MG63 (cell line): ENCODE measurements around the gene ITK. TPM values are rescaled to one million over a fixed set of nuclear protein-coding genes. Genes with fewer than 3 reads are reported as not detected.
"Not testable (repeated sequence)": the region's sequence is repeated elsewhere in the genome, so short reads cannot be mapped to it uniquely, and the experiment has no call there.

ENCODE experiments used
- DNase-seq: peaks from one replicate; pipeline ENCODE4 v3.0.0-alpha.2; 2020
- H3K27me3 ChIP-seq: fragments of 250-450 bp; sonication (Bioruptor Pico); 2 replicates; pipeline ENCODE4 v1.5.1; 2020; ENCODE audit warnings: mild to moderate bottlenecking, moderate library complexity
- H3K36me3 ChIP-seq: fragments of 250-450 bp; sonication (Bioruptor Pico); 2 replicates; pipeline ENCODE4 v1.5.1; 2020; ENCODE audit warnings: mild to moderate bottlenecking, moderate library complexity
- H3K4me3 ChIP-seq: fragments of 250-450 bp; sonication (Bioruptor Pico); 2 replicates; pipeline ENCODE4 v1.5.1; 2020; ENCODE audit warnings: mild to moderate bottlenecking, moderate library complexity
- H3K9me3 ChIP-seq: fragments of 250-450 bp; sonication (Bioruptor Pico); 2 replicates; pipeline ENCODE4 v1.5.1; 2020; ENCODE audit warnings: mild to moderate bottlenecking, moderate library complexity
- total RNA-seq: library from RNA; depleted of rRNA; stranded (reverse); fragments of >200 nt; shearing (Covaris generic); gene quantifications from 2 replicates; pipeline ENCODE4 v1.2.3, GENCODE V29; 2014; ENCODE audit warnings: low replicate concordance

ITK gene
- total RNA-seq, 1 experiment from 2014 or later = not detected

DNA sequence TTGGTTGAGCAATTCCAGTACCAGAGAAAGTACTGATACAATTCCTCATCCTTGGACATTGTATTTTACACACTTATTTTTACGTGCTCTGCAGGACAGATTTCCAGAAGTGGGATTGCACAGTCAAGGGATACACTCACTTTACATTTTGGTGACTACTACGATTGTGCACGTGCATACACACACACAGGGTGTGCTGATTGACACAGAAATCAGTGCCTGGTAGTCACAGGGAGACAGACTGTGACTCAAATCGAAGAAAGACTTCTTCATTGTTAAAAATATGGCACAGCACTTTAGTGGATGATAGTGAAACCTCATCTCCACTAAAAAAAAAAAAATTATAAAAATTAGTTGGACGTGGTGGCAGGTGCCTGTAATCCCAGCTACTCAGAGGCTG is 16.1 kb upstream of the ITK start:
- Histone ChIP-seq H3K4me3 (no peak overlapping the region), H3K36me3 (no peaks in the 10 kb centered on the region), H3K9me3 (no peaks in the 10 kb centered on the region), H3K27me3 (peaks cover 7% of the 10 kb centered on the region; the same call in 1 of the 2 replicates)
- DNase-seq = no peak

DNA sequence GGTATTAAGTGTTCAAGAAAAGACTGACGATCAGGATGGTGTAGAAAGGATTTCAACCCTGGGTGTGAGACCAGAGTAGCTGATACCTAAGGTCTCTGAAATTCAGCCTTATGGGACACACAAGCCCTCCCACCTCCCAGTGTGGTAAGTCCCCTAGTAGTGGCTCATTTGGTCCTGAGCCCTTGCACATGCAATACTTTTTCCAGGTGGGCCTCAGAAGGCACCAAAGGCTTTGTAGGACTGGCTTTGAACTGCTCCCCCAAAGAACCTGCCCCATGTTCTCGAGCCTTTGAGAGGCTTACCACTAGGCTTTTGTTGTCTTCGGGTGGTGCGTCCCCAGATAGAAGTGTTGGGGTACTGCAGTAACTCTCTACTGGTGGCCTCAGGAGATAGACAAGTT is 15.4 kb upstream of the ITK start:
- H3K27me3 ChIP-seq = peaks cover 7% of the 10 kb centered on the region; the same call in 1 of the 2 replicates
- no peaks in the 10 kb centered on the region for H3K36me3 ChIP-seq
- H3K9me3 ChIP-seq = no peaks in the 10 kb centered on the region
- DNase-seq = no peak
- H3K4me3 ChIP-seq = no peak overlapping the region

- Histone ChIP-seq H3K27me3 (peaks cover 7% of the 10 kb centered on the region; the same call in 1 of the 2 replicates), H3K36me3 (no peaks in the 10 kb centered on the region), H3K4me3 (no peak overlapping the region), H3K9me3 (no peaks in the 10 kb centered on the region)
- DNase-seq = no peak
These were observed 15.0 kb upstream of the ITK start for GRCh38 chr5:157165668-157166067.

DNA sequence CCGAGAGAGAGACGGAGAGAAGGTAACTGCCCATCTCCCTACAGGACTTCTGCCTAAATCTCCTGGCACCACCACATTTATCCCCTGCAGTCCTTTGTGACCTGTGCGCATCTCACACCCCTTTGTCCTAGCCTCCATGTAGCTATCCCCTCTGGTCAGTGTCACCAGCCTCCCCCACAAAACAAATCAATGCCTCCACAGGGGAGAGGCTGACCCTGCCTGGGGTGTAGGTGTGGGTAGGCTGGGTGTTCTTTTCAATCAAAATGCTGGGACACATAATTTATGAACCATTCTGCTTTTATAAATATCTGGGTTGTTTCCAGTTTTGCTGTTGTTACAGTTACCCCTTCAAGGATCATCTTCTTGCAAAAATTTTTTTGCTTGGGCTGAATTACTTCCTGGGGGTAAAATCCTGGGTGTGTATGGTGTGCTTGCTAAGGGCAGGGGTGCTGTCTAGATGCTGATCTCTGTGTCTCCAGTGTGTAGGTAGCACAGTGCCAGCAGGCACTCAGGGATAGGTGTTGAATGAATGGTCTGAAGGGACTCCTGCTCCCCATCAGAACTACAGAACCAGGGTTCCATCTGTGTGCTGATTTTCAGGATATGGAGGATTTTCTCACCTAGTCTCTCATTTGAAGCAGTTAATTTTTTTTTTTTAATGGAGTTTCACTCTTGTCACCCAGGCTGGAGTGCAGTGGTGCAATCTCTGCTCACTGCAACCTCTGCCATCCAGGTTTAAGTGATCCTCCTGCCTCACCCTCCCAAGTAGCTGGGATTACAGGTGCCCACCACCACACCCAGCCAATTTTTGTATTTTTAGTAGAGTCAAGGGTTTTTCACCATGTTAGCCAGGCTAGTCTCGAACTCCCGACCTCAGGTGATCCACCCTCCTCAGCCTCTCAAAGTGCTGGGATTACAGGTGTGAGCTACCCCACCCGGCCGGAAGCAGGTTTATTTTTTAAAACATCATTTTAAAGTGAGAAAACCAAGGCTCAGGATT is 14.1 kb upstream of the ITK start, which contains the start of gene GARIN3:
GARIN3 (minus strand) TSS at position 51 of the 1,000 bp plus-strand sequence. CDS start 96 bp downstream, outside the sequence.
- H3K36me3 ChIP-seq = no peaks in the 10 kb centered on the region
- no peak for DNase-seq
- H3K27me3 ChIP-seq = peaks cover 7% of the 10 kb centered on the region; the same call in 1 of the 2 replicates
- H3K9me3 ChIP-seq = no peaks in the 10 kb centered on the region
- no peak within 1 kb of the TSS for H3K4me3 ChIP-seq

DNA sequence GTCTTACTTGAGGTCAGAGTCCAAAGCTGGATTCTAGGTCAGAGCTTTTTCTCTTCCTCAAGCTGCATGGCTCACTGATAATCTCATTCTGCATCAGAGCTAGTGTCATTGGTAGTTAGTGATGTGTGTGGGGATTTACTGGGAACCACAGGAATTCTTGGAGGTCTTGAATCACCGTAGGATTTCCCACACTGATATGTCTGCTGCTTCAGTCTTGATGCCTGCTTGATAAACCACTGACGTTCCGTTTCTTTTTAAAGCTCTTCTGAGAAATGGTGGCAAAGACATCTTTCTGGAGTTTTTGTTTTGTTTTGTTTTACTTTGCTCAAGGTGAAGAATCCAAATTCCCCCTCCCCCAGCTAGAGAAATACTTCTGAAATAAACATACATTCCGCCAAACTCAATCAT is 13.4 kb upstream of the ITK start:
- DNase-seq = no peak
- H3K27me3 ChIP-seq = peaks cover 7% of the 10 kb centered on the region; the same call in 1 of the 2 replicates
- no peaks in the 10 kb centered on the region for H3K36me3 ChIP-seq
- H3K9me3 ChIP-seq = no peaks in the 10 kb centered on the region
- no peak overlapping the region for H3K4me3 ChIP-seq

DNA sequence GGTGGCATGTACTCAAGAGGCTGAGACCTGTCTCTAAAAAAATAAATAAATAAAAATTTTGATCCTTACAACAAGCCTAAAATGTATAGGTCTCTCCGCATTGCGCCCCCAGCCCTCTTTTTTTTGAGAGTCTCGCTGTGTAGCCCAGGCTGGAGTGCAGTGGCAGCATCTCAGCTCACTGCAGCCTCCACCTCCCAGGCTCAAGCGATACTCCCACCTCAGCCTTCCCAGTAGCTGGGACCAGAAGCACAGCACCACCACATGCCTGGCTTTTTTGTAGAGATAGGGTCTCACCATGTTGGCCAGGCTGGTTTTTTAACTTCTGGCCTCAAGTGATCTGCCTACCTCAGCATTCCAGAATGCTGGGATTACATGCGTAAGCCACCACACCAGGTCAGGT is 12.4 kb upstream of the ITK start:
- no peak for DNase-seq
- peaks cover 7% of the 10 kb centered on the region; the same call in 1 of the 2 replicates for H3K27me3 ChIP-seq
- no peak overlapping the region for H3K4me3 ChIP-seq
- no peaks in the 10 kb centered on the region for H3K36me3 ChIP-seq
- no peaks in the 10 kb centered on the region for H3K9me3 ChIP-seq

DNA sequence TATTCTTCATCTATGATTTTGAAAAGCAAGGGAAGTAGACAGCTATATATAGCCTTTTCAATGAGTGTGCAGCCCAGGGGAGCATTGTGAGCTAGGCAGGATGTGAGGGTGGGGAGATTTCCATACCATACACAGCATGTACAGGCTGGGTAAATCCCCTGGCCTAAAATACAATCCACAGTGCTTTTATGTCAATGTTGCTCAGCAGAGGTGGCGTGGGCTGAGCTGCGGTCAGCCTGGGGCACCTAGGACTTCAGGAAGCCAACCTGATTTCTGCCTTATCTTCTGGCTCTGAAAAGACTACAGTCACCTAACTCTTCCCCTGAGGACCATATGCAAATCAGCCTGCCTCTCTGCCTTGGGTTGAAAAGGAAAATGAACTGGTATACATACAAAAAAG is 8.2 kb upstream of the ITK start:
- Histone ChIP-seq H3K36me3 (no peaks in the 10 kb centered on the region), H3K9me3 (no peaks in the 10 kb centered on the region), H3K4me3 (no peak overlapping the region), H3K27me3 (peaks cover 4% of the 10 kb centered on the region; the same call in 1 of the 2 replicates)
- DNase-seq = no peak

GRCh38 chr5:157175071-157175612 is 5.5 kb upstream of the ITK start:
- no peak for DNase-seq
- no peak overlapping the region for H3K4me3 ChIP-seq
- 0 out of 2 replicates have a peak, but pooled peaks cover 2% of the 10 kb centered on the region for H3K27me3 ChIP-seq
- H3K36me3 ChIP-seq = no peaks in the 10 kb centered on the region
- no peaks in the 10 kb centered on the region for H3K9me3 ChIP-seq

DNA sequence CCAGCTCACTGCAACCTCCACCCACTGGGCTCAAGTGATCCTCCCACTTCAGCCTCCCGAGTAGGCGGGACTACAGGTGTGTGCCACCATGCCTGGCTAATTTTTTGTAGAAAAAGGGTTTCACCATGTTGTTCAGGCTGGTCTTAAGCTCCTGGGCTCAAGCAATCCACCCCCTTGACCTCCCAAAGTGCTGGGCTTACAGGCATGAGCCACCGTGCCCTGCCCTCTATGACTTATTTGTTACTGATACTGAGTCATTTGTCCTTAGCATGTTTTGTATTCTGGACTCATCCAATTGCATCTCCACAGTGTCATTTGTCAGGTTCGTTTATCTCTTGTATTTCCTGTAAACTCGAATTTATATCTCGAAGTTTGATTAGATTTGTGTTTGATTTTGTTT is 2.7 kb upstream of the ITK start:
- Histone ChIP-seq H3K4me3 (no peak overlapping the region), H3K9me3 (no peaks in the 10 kb centered on the region), H3K36me3 (no peaks in the 10 kb centered on the region), H3K27me3 (peaks cover 5% of the 10 kb centered on the region)
- DNase-seq = no peak

DNA sequence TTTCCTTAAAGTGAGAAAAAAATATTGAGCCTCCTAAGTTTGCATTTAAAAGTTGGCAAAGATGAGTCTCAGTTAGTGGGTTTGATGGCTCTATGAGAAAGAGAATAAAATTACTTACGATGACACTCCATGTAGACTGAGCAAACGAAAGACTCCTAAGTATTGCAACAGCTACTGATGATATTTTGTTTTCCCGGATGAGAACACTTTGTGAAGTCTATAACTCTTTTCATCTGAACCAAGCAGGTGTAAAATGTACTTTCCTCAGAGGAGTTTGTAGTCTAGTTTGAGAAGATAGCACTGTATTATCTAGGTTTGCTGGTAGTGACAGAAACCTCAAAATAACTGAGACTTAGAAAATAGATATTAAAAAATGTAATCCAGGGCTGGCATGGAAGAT is 1.7 kb upstream of the ITK start:
- DNase-seq = no peak
- H3K27me3 ChIP-seq = peaks cover 5% of the 10 kb centered on the region
- no peaks in the 10 kb centered on the region for H3K36me3 ChIP-seq
- no peaks in the 10 kb centered on the region for H3K9me3 ChIP-seq
- no peak overlapping the region for H3K4me3 ChIP-seq

- peaks cover 5% of the 10 kb centered on the region for H3K27me3 ChIP-seq
- H3K4me3 ChIP-seq = no peak overlapping the region
- no peak for DNase-seq
- H3K36me3 ChIP-seq = no peaks in the 10 kb centered on the region
- H3K9me3 ChIP-seq = no peaks in the 10 kb centered on the region
These were observed 1.6 kb downstream of the ITK start for GRCh38 chr5:157182143-157182757.

DNA sequence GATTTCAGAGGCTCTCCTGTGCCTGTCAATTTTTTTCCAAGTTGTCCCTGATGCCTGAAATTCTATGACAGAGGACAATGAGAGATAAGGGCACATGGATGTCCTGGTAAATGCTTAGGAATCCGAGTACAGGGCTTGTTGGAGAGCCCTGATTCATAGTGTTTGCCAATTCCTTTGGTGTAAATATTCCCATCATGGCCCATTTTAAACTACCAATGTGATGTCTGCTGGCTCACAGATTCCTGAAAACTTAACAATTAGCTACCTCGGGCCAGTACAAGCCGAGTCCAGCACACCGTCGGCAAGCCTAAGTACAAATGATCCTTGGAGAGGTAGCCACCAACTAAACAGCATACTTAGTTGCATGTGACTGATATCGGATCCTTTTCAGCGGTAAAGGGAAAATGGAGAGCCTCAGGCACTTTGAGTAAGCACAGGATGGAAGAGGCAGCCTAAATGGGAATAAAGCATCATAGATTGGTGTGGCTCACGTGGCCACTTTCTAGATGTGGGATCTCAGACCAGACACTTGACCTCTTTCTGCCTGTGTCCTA is 3.6 kb downstream of the ITK start:
- no peak for DNase-seq
- Histone ChIP-seq H3K9me3 (no peaks in the 10 kb centered on the region), H3K4me3 (no peak overlapping the region), H3K36me3 (no peaks in the 10 kb centered on the region), H3K27me3 (peaks cover 10% of the 10 kb centered on the region)

- not testable (repeated sequence) for H3K9me3 ChIP-seq, H3K36me3 ChIP-seq, DNase-seq, H3K27me3 ChIP-seq, H3K4me3 ChIP-seq
These were observed 4.5 kb downstream of the ITK start for GRCh38 chr5:157185122-157185521.

- H3K9me3 ChIP-seq = no peaks in the 10 kb centered on the region
- no peaks in the 10 kb centered on the region for H3K36me3 ChIP-seq
- peaks cover 9% of the 10 kb centered on the region; the same call in 1 of the 2 replicates for H3K27me3 ChIP-seq
- DNase-seq = no peak
- no peak overlapping the region for H3K4me3 ChIP-seq
These were observed 5.8 kb downstream of the ITK start for GRCh38 chr5:157186309-157187045.

- Histone ChIP-seq H3K36me3 (no peaks in the 10 kb centered on the region), H3K27me3 (peaks cover 14% of the 10 kb centered on the region; the same call in 1 of the 2 replicates), H3K9me3 (no peaks in the 10 kb centered on the region), H3K4me3 (no peak overlapping the region)
- no peak for DNase-seq
These were observed 6.6 kb downstream of the ITK start for GRCh38 chr5:157187046-157187754.

- no peak overlapping the region for H3K4me3 ChIP-seq
- H3K27me3 ChIP-seq = peaks cover 14% of the 10 kb centered on the region; the same call in 1 of the 2 replicates
- H3K36me3 ChIP-seq = no peaks in the 10 kb centered on the region
- no peak for DNase-seq
- no peaks in the 10 kb centered on the region for H3K9me3 ChIP-seq
These were observed 7.6 kb downstream of the ITK start for GRCh38 chr5:157188270-157188669.
